GM12878 (cell line): Measurements from ENCODE around the gene ACYP2. TPM values are rescaled to one million over a fixed set of nuclear protein-coding genes. Genes with fewer than 3 reads are reported as not detected.

Experiments used
- BCL11A ChIP-seq: IDR thresholded peaks from 2 replicates; pipeline ENCODE4 v1.6.1; 2011; ENCODE audit warnings: low read depth, low read length
- BCLAF1 ChIP-seq: fragments of 450-650 bp; IDR thresholded peaks from 2 replicates; pipeline ENCODE4 v1.6.1; 2017; ENCODE audit warnings: antibody characterized with exemption, mild to moderate bottlenecking, moderate library complexity
- BHLHE40 ChIP-seq, 2 experiments: fragments of 450-650 bp in 1 of 2; IDR thresholded peaks; 2 replicates each; pipeline ENCODE4 v1.6.1; 2011 to 2017; ENCODE audit warnings: low read depth in 2 of 2, borderline replicate concordance in 1 of 2, improper control_type of control experiment in 1 of 2, low read length in 1 of 2, mild to moderate bottlenecking in 1 of 2
- E2F4 ChIP-seq: IDR thresholded peaks from 2 replicates; pipeline ENCODE4 v1.6.1; 2012; ENCODE audit warnings: low read depth, low read length, improper control_type of control experiment
- ELK1 ChIP-seq: IDR thresholded peaks from 2 replicates; pipeline ENCODE4 v1.6.1; 2012; ENCODE audit warnings: low read depth, low read length, improper control_type of control experiment
- GABPA ChIP-seq: IDR thresholded peaks from 2 replicates; pipeline ENCODE4 v1.6.1; 2014; ENCODE audit warnings: antibody characterized with exemption, low read depth, mild to moderate bottlenecking, inconsistent platforms
- GATAD2B ChIP-seq: fragments of 450-650 bp; conservative IDR thresholded peaks from 2 replicates; pipeline ENCODE4 v1.6.1; 2017; ENCODE audit warnings: low read depth, mild to moderate bottlenecking, moderate library complexity
- HCFC1 ChIP-seq: fragments of 150-350 bp; IDR thresholded peaks from 2 replicates; pipeline ENCODE4 v1.6.1; 2014; ENCODE audit warnings: low read length
- IKZF1 ChIP-seq: fragments of 450-650 bp; conservative IDR thresholded peaks from 2 replicates; pipeline ENCODE4 v1.6.1; 2017; ENCODE audit warnings: antibody characterized with exemption, mild to moderate bottlenecking
- IRF5 ChIP-seq: fragments of 450-650 bp; IDR thresholded peaks from 2 replicates; pipeline ENCODE4 v1.6.1; 2017; ENCODE audit warnings: borderline replicate concordance
- NBN ChIP-seq: fragments of 450-650 bp; IDR thresholded peaks from 2 replicates; pipeline ENCODE4 v1.6.1; 2016
- NFIC ChIP-seq: IDR thresholded peaks from 2 replicates; pipeline ENCODE4 v1.6.1; 2012; ENCODE audit warnings: low read depth, mild to moderate bottlenecking, inconsistent platforms, low read length, moderate library complexity
- NFYB ChIP-seq: IDR thresholded peaks from 2 replicates; pipeline ENCODE4 v1.6.1; 2011; ENCODE audit warnings: low read depth, mild to moderate bottlenecking, low read length, improper control_type of control experiment, moderate library complexity; ENCODE audit not compliant: insufficient read depth
- PAX5 ChIP-seq: IDR thresholded peaks from 2 replicates; pipeline ENCODE4 v1.6.1; 2011; ENCODE audit warnings: low read depth, low read length, borderline replicate concordance
- SIN3A ChIP-seq: IDR thresholded peaks from 2 replicates; pipeline ENCODE4 v1.6.1; 2012; ENCODE audit warnings: low read depth, low read length, improper control_type of control experiment
- STAT3 ChIP-seq: IDR thresholded peaks from 2 replicates; pipeline ENCODE4 v1.6.1; 2011; ENCODE audit warnings: low read depth, low read length, improper control_type of control experiment
- SUZ12 ChIP-seq: fragments of 200-600 bp; sonication (generic); IDR thresholded peaks from one replicate; pipeline ENCODE4 v1.6.1; 2018; ENCODE audit warnings: antibody characterized with exemption, mild to moderate bottlenecking; ENCODE audit not compliant: unreplicated experiment
- TARDBP ChIP-seq: IDR thresholded peaks from 2 replicates; pipeline ENCODE4 v1.6.1; 2016; ENCODE audit warnings: borderline replicate concordance
- ZBTB11 ChIP-seq: fragments of 450-650 bp; formaldehyde crosslinking; IDR thresholded peaks from 2 replicates; pipeline ENCODE4 v1.5.0; 2022; ENCODE audit warnings: mild to moderate bottlenecking, missing genetic modification characterization
- ZNF207 ChIP-seq: fragments of 450-650 bp; IDR thresholded peaks from 2 replicates; pipeline ENCODE4 v1.6.1; 2014; ENCODE audit warnings: antibody characterized with exemption, mild to moderate bottlenecking, borderline replicate concordance
- ZNF217 ChIP-seq: fragments of 450-650 bp; IDR thresholded peaks from 2 replicates; pipeline ENCODE4 v1.6.1; 2017; ENCODE audit warnings: antibody characterized with exemption, mild to moderate bottlenecking
- ZNF24 ChIP-seq: fragments of 450-650 bp; IDR thresholded peaks from 2 replicates; pipeline ENCODE4 v1.6.1; 2017; ENCODE audit warnings: antibody characterized with exemption, mild to moderate bottlenecking
- ZZZ3 ChIP-seq: IDR thresholded peaks from 2 replicates; pipeline ENCODE4 v1.6.1; 2011; ENCODE audit warnings: low read depth; ENCODE audit not compliant: control insufficient read depth, insufficient read length
- polyA plus RNA-seq, 11 experiments: library from polyadenylated mRNA; depleted of rRNA in 4 of 11; unstranded in 6 of 11; stranded (reverse) in 5 of 11; fragments of >200 nt; fragmentation: Nextera tagmentation in 4 of 11; fragmentation: Illumina TruSeq in 1 of 11; extraction: Ambion mirVana in 4 of 11; extraction: Trizol in 1 of 11; gene quantifications; 1 replicate in 1 of 11; 2 replicates in 10 of 11; pipeline versions ENCODE4 v1.2.1 to v1.2.3, GENCODE V29; 2011 to 2016; ENCODE audit warnings: inconsistent platforms in 2 of 11, missing spikeins in 2 of 11, low read depth in 1 of 11
- total RNA-seq, 4 experiments: library from RNA; depleted of rRNA in 3 of 4; stranded (reverse); fragments of >200 nt in 3 of 4; fragmentation: Illumina TruSeq in 1 of 4; extraction: Trizol in 1 of 4; gene quantifications; 2 replicates each; pipeline versions ENCODE4 v1.2.1 to v1.2.3, GENCODE V29; 2013 to 2021

ACYP2 gene
- total and polyA plus RNA-seq, 10 of the 15 experiments (the other 5 are each of a cell fraction or from before 2014, with no cell fraction given) = 4.2 to 16.3 (median 9.0) TPM

- TF ChIP-seq ZNF24 (0 out of 2 replicates have a peak, but pooled peaks have one; percentile 49), ZBTB11 (CRISPR knock-in tag) (no peak), ZNF217 (peak; percentile 92), IKZF1 (peak; percentile 96), BCL11A (peak; percentile 96), BCLAF1 (no peak), HCFC1 (no peak), GABPA (peak; percentile 80), GATAD2B (0 out of 2 replicates have a peak, but pooled peaks have one; percentile 53), ZZZ3 (no peak), TARDBP (no peak), NBN (peak; percentile 95), E2F4 (no peak), SUZ12 (no peak), SIN3A (no peak), BHLHE40 (IDR thresholded peaks at IDR 0.05; ENCODE audit: borderline replicate concordance in 1 of 2, low read depth in 2 of 2, low read length in 1 of 2) (peak; percentile 89 to 93), STAT3 (no peak), NFIC (peak; percentile 98), ELK1 (no peak), ZNF207 (no peak), NFYB (no peak), PAX5 (peak; percentile 98), IRF5 (no peak)
These were observed 33.8 kb upstream of the ACYP2 start (continued) for GRCh38 chr2:54081574-54081973.
